SHP77 treated with DMSO at 0.1 percent for 48 hours (cell line): Measurements from ENCODE around the gene PDIA2.

Experiments used
- DNase-seq: peaks from one replicate; lab custom pipeline; 2025; lab: John Stamatoyannopoulos, UW

Gene PDIA2

GRCh38 chr16:301235-301634, 18.3 kb downstream of the PDIA2 start:
- no peak for DNase-seq

GRCh38 chr16:301950-302349, 19.0 kb downstream of the PDIA2 start:
- no peak for DNase-seq

- no peak for DNase-seq
Measured at GRCh38 chr16:303760-304505, 21.0 kb downstream of the PDIA2 start.

GRCh38 chr16:305916-306626, 23.1 kb downstream of the PDIA2 start:
- DNase-seq: no peak

GRCh38 chr16:306911-307370, 24.0 kb downstream of the PDIA2 start:
- no peak for DNase-seq

- no peak for DNase-seq
Measured at GRCh38 chr16:307691-308312, 24.8 kb downstream of the PDIA2 start.

- DNase-seq: no peak
Measured at GRCh38 chr16:309476-309875, 26.5 kb downstream of the PDIA2 start.

GRCh38 chr16:311725-312124, 28.8 kb downstream of the PDIA2 start:
- DNase-seq: no peak

GRCh38 chr16:314351-314750, 31.4 kb downstream of the PDIA2 start:
- no peak for DNase-seq

- DNase-seq: no peak
Measured at GRCh38 chr16:314795-315299, 31.9 kb downstream of the PDIA2 start.

- DNase-seq: no peak
Measured at GRCh38 chr16:316741-317464, 33.9 kb downstream of the PDIA2 start.

GRCh38 chr16:317583-317982, 34.6 kb downstream of the PDIA2 start:
- DNase-seq: no peak

GRCh38 chr16:318628-319027, 35.7 kb downstream of the PDIA2 start:
- no peak for DNase-seq

- no peak for DNase-seq
Measured at GRCh38 chr16:320206-320605, 37.2 kb downstream of the PDIA2 start.

- no peak for DNase-seq
Measured at GRCh38 chr16:321532-321931, 38.6 kb downstream of the PDIA2 start.

- DNase-seq: no peak
Measured at GRCh38 chr16:322476-323143, 39.6 kb downstream of the PDIA2 start.

- no peak for DNase-seq
Measured at GRCh38 chr16:324201-324450, 41.2 kb downstream of the PDIA2 start.

- no peak for DNase-seq
Measured at GRCh38 chr16:324451-325334, 41.7 kb downstream of the PDIA2 start.

- no peak for DNase-seq
Measured at GRCh38 chr16:325375-326145, 42.6 kb downstream of the PDIA2 start.

GRCh38 chr16:330741-331140, 47.8 kb downstream of the PDIA2 start:
- DNase-seq: no peak
